NCI-H2107 treated with DMSO at 0.1 percent for 48 hours (cell line): ENCODE measurements around the gene RHBG.
"Not testable (repeated sequence)": the region's sequence is repeated elsewhere in the genome, so short reads cannot be mapped to it uniquely, and the experiment has no call there.

Experiments
- DNase-seq: peaks from one replicate; lab custom pipeline; 2025; ENCODE audit not compliant: unreplicated experiment; lab: John Stamatoyannopoulos, UW

Gene RHBG, protein sequence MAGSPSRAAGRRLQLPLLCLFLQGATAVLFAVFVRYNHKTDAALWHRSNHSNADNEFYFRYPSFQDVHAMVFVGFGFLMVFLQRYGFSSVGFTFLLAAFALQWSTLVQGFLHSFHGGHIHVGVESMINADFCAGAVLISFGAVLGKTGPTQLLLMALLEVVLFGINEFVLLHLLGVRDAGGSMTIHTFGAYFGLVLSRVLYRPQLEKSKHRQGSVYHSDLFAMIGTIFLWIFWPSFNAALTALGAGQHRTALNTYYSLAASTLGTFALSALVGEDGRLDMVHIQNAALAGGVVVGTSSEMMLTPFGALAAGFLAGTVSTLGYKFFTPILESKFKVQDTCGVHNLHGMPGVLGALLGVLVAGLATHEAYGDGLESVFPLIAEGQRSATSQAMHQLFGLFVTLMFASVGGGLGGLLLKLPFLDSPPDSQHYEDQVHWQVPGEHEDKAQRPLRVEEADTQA

DNA sequence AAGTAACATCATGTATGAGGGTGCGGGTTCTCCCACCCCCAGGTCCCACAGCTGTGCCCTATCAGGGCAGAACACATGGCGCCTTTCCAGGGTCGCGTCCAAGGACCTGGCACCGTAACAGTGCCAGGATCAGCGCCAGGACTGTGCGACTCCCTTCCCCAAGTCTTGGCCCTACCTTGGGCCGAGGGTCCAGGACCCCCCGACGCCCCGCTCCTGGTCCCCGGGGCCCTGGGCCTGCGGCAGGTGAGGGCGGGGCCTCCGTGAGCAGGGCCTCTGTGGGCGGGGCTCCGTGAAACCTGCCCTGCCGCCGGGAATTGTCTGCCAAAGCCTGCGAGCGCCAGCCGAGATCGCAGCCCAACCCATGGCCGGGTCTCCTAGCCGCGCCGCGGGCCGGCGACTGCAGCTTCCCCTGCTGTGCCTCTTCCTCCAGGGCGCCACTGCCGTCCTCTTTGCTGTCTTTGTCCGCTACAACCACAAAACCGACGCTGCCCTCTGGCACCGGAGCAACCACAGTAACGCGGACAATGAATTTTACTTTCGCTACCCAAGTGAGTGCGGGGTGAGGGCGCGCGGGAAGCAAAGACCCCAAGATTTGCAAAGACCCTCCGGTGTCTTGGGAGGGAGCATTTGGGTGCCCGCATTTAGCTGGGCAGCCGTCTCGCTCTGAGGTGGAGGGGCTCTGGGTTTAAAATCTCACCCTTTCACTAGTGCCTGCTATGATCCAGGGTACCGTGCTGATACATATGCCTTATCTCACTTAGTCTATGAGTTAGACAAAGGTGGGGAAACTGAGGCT lies at the start of gene RHBG:
RHBG (plus strand) TSS at position 323 of the 796 bp plus-strand sequence; CDS start at position 362, 39 bp downstream.
- peak; percentile 28 for DNase-seq

DNA sequence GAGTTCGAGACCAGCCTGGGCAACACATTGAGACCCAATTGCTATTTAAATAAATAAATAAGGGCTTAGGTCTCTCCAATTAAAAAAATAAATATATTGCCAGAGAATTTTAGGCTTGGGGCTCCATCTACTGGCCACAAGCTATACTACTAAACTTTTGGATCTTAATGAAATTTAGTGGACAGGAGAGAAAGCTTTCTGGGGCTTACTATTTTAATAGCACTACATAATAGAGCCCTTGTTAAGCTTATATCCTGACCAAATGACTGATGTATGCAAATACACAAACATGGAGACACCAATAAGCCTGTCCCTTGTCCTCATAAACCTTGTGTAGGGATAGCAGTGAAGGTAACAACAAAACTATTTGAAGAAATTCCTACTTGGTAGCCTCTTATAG lies 49.3 kb upstream of the RHBG start:
- no peak for DNase-seq

DNA sequence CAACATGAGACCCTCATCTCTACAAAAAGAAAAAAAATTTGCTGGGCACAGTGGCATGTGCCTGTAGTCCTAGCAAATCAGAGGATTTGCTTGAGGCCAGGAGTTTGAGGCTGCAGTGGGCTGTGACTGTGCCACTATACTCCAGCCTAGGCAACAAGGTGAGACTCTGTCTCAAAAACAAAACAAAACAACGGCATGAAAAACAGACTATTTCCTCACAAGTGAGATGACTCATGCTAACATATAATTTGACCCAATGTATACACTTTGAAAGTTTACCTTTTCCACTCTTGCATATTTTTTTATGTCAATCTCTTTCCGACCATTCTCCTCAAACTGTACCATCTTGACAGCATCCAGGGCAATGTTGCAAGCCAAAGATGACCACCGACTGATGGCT lies 48.5 kb upstream of the RHBG start:
- no peak for DNase-seq

DNA sequence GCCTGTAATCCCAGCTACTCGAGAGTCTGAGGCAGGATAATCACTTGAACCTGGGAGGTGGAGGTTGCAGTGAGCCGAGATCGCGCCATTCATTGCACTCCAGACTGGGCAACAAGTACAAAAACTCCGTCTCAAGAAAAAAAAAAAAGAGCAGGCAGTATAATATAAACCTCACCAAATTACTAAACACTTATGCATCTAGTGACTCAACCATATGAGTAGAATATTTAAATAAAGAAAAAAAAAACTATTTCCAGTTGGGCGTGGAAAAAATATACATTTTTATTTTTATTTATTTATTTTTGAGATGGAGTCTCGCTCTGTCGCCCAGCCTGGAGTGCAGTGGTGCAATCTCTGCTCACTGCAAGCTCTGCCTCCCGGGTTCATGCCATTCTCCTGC lies 45.8 kb upstream of the RHBG start:
- not testable (repeated sequence) for DNase-seq

DNA sequence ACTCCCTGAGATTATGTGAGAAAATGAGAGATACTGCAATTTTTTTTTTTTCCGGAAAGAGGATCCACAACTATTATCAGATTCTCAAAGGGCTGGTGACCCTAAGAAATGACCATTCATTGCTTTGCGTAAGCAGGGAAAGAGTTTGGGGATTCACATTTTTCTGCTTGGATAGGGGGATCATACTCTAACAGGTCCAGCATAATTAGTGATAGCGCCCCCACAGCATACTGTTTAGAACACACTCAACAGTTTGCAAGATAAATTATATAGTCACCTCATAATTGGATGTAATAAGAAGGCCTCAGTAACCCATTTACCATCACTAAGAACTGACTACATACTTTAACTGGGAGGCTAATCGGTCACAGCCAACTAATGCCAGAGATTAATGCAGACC lies 32.8 kb upstream of the RHBG start:
- no peak for DNase-seq

DNA sequence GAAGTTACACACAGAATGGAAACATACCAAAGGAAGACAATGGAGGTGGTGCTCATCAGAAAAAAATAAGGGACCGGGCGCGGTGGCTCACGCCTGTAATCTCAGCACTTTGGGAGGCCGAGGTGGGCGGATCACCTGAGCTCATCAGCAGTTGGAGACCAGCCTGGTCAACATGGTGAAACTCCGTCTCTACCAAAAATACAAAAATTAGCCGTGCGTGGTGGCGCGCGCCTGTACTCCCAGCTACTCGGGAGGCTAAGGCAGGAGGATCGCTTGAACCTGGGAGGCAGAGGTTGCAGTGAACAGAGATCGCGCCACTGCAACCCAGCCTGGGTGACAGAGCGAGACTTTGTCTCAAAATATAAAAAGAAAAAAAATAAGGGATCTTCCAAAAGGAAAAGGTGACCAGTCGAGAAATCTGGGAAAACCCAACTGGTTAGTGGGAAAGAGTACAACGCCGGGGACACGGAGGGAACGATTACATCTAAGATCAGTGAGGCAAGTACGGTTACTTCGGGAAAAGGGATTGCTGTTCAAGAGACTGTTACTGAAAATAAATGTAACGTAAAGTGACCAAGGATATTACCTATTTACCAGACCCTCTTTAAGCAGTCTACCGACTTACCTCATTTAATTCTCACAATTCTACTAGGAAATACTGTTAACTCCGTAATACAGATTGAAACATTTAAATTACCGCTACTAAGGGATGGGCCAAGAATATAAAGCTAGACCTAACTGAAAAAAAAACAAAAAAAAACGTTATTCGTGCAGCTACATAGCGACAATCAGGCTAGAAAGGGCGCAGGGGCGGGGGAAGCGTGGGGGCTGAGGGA lies 31.7 kb upstream of the RHBG start:
- DNase-seq: no peak

DNA sequence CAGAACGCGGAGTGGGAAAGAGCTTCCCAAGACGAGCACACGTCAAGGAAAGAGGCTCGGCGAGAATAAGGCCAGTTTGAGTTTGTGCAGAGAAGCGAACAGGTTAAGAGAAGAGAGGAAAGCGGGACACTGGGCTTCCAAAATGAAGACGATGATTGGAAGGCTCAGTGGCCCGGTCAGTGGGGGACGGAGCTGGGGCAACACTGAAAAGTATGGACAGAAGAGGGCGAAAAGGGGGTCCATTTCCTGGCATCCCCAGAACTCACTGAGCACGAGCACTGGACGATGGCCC lies 31.2 kb upstream of the RHBG start:
- no peak for DNase-seq

DNA sequence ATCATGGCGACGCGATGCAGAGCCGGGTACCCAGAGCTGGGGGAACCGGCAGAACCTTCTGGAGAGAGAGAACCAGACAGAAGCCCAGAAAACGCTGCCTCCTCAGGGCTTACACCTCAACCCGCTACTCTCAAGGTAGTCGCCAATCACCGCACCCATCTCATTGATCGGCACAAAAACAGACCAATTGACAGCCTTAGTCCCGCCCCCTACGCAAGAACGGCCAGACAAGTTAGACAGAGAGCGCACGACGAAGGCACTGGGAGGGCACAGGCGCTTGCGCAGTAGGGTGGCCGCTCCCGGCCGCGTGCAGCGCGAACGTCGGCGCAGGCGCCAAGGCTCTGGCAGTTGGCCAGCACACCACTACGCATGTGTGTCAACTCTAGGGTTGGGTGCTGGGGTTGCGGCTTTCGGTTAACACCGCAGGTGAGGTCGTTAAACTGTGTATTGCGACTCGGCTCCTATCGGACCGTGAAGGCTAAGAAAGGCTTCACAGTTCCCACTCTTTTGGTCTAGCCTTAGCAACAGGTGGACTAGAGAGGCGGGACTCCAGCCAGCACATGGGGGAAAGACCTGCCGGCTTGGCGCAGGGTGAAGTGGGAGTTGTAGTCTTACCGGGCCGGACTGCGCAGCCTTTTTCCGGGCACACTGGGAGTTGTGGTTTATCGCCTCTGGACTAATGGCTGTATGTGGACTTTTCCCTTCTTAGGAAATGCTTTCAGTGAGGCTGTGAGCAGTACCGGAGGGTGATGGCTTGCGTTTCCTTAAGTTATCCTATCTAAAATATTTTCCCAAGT lies 30.6 kb upstream of the RHBG start, which contains the start of the genes CCT3 and TSACC:
CCT3 (minus strand) TSS at position 113 of the 797 bp plus-strand sequence; CDS start at position 5, 108 bp downstream.
TSACC (plus strand) TSS at position 347 of the 797 bp plus-strand sequence. CDS start 1,232 bp downstream, outside the sequence.
- peak; percentile 99 for DNase-seq

DNA sequence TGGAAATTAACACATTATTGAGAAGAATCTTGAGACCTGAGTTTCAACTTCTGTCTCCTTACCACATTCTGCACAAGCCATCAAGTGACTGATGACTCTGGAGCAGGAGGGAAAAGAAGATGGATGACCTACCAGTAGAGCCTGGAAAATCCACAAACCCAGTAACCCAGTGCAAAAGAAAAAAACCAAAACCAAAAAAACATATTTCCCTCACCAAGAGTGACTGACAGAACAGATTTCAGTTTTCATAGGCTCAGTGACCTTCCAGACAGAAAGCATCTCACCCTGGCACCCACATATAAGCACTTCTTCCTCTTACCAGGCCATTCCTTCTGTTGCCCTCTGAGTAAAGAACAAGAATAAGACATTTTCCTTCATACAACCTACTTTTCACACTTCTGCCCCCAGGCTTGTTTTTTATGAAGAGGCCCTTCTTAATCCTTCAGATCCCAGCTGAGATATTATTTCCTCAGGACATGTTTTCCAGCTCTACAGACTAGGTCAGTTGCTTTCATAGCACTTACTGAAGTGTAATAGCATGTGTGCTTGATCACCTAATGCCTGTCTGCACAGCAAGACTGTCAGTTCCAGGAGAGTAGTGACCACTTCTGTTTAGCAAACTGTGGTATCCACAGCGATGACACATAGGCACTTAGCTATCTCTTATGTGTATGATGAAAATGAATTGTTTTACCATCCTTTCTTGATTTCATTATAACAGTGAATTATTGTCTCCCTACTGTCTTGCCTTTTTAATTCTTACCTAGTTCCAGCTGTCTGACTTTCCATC lies 26.6 kb upstream of the RHBG start:
- DNase-seq: no peak

DNA sequence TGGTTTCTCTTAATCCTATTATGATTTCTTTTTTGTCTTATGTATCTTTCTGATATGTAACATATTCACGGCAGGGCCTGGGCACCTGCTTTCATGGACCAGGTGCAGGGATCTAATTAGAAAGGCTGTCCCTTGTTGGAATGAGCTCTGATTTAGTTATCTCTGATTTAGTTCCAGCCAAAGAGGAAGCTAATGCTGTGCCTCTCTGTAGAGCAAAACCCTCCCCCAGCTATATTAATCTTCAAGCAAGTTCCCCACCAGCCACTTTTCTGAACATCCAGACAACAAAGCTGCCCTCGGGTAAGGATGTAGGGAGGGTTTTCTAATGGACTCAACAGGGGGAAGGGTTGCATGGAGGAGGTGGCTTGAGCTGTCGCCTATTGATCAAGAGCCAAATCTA lies 24.6 kb upstream of the RHBG start:
- DNase-seq: no peak

DNA sequence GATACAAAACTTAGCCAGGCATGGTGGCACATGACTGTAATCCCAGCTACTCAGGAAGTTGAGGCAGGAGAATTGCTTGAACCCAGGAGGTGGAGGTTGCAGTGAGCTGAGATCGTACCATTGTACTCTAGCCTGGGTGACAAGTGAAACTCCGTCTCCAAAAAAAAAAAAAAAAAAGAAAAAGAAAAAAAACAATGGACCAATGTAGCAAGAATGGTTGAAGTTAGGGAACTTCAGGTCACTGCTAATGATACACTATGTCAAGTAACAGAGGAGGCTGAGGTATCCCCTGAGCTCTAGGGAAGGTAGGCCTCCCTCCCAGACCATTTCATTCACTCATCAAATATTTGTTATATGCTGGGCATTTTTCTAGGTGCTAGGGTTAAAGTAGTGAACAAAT lies 23.0 kb upstream of the RHBG start:
- not testable (repeated sequence) for DNase-seq

DNA sequence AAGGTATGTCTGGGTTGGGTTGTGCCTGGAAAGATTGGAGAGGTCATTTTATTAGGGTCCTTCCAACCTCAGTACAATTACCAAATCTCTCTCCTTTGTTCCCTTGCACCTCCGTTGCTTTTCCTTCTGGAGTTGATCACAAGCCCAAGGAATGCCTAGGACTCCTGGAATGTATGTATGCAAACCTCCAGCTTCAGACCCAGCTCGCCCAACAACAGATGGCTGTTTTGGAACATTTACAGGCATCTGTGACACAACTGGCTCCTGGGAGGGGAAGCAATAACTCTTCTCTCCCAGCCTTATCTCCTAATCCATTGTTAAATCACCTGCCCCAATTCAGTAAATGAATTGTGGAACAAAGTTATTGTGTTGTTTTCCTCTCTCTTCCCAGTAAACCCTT lies 22.4 kb upstream of the RHBG start:
- no peak for DNase-seq

DNA sequence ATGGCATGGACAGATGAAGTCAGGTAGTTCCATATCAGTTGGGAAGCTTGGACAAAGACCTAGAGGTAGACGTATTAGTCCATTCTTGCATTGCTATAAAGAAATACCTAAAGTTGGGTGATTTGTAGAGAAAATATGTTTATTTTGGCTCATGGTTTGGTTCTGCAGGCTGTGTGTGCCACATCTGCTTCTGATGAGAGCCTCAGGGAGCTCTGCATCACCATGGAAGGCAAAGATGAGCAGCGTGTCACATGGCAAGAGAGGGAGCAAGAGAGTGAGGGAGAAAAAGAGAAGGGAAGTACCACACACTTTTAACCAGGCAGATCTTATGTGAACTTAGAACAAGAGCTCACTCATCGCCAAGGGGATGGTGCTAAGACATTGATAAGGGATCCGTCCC lies 21.7 kb upstream of the RHBG start:
- no peak for DNase-seq

DNA sequence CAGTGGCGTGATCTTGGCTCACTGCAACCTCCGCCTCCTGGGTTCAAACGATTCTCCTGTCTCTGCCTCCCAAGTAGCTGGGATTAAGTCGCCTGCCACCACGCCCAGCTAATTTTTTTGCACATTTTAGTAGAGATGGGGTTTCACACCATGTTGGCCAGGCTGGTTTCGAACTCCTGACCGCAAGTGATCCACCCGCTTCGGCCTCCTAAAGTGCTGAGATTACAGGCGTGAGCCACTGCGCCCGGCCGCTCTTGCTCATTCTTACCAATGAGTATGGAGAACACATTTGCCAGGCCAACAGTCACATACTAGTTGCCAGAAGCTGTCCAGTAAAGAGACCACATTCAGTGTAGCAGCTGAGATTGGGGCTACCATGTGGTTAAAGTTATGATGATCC lies 16.5 kb upstream of the RHBG start:
- not testable (repeated sequence) for DNase-seq

DNA sequence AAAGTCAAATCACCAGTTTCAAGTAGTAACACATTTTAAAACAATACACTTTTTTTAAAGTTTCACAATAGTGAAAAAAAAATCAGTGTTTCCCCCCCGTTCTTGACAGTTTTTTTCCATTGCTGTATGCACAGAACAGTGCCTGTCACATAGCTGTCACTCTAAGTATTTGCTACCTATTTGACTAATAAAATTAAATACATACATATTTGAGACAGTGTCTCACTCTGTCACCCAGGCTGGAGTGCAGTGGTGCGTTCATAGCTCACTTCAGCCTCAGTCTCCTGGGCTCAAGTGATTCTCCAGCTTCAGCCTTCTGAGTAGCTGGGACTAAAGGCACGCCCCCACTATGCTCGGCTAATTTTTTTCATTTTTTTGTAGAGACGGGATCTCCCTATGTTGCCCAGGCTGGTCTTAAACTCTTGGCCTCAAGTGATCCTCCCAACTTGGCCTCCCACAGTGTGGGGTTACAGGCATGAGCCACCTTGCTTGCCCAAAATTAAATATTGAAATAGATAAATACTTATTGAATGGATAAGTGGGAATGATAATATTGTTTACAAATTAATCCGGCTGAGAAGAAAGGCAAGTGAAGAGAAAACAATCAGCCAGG lies 12.6 kb upstream of the RHBG start:
- DNase-seq: no peak

DNA sequence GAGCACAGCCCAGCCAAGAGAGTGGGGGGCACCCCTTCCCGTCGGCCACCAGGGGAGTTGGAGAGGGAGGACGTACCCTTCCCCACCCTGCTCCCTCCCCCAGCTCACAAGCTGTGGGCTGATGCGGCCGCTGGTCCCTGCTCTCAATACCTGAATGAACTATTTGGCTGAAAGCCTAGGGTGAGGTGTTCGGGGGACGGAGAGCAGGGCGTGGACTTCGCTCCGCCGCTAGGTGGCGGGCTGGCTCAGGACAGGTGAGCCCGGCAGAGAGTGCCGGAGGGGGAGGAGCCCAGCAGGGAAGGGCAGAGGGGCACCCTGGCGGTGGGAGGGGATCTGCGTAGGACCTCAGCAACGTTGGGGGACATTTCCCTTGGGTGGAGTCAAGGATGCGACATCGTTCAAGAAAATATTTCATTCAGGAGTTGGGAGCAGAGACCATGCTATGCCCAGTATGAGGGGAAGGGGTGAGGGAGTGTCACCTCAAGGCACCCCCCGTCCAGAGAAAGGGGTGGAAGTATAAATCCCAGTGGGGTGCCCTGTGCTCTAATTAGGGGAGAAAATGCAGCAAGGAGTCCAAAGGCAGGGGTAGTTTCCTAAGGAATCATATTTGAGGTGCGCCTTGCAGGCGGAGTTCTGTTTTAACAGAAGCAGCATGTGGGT lies 12.0 kb upstream of the RHBG start:
- peak; percentile 74 for DNase-seq

DNA sequence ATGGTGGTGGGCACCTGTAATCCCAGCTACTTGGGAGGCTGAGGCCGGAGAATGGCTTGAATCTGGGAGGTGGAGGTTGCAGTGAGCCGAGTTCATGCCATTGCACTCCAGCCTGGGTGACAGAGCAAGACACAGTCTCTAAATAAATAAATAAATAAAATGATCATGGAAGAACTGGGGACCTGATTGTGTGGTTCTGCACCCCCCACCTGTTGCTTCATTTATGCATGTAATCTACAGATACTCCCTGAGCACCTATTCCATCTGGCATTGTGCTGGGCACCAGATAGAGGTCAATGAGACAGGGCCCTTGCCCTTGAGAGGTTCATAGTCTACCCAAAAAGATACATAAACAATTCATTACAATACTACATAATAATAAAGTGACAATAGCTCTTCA lies 11.0 kb upstream of the RHBG start:
- no peak for DNase-seq

DNA sequence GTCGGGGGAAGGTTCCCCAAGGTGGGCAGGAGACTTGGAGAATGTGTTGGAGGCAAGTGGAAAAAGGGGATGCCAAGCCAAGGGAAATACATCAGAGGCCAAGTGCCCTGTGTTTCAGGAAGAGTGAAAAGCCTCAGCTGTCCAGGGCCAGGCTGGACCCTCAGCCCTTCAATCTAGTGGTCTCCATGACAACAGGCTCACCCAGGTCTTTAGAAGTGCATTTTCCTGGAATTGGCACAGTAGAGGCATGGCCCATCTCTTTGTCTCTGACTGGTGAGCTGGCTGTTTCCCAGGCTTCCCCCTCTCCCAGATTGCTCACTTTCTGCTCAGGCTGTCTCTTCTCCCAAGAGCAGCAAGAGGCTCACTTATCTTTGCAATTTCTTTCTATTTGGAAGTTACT lies 10.4 kb upstream of the RHBG start:
- DNase-seq: no peak

DNA sequence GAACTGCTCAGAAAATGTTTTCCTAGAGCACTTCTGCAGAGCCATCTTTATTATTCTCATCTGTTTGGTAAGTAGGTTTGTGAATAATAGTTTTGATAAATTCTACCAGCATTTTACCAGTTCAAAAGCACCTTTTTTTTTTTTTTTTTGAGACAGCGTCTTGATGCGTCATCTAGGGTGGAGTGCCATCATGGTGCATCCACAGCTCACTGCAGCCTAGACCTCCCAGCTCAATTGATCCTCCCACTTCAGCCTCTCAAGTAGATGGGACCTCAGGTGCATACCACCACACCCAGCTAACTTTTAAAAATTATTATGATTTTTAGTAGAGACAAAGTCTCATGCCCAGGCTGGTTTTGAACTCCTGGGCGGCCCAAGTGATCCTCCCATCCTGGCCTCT lies 9.8 kb upstream of the RHBG start:
- no peak for DNase-seq
